ENCODE data around the gene LSM6. TPM values are rescaled to one million over a fixed set of nuclear protein-coding genes. Genes with fewer than 3 reads are reported as not detected.

Gene LSM6
- total and polyA plus RNA-seq, 12 donors: 10.7 to 49.4 (median 25.7) TPM

- Histone ChIP-seq H3K4me3 (no peak overlapping the region), H3K9me3 (replicated peaks in 1 of 3) (no peaks in the 10 kb centered on the region), H3K36me3 (replicated peaks in 1 of 2) (no peaks in the 10 kb centered on the region), H3K27me3 (no peaks in the 10 kb centered on the region), H3K4me1 (replicated peaks in 1 of 2) (no peaks in the 10 kb centered on the region), H3K27ac (no peak overlapping the region)
- DNase-seq: no peak
- intact Hi-C loops (cut with DNase I): no loop called here
- no peak for TF ChIP-seq POLR2A (IDR thresholded peaks at IDR 0.05)
- TF ChIP-seq, protein P1, sequence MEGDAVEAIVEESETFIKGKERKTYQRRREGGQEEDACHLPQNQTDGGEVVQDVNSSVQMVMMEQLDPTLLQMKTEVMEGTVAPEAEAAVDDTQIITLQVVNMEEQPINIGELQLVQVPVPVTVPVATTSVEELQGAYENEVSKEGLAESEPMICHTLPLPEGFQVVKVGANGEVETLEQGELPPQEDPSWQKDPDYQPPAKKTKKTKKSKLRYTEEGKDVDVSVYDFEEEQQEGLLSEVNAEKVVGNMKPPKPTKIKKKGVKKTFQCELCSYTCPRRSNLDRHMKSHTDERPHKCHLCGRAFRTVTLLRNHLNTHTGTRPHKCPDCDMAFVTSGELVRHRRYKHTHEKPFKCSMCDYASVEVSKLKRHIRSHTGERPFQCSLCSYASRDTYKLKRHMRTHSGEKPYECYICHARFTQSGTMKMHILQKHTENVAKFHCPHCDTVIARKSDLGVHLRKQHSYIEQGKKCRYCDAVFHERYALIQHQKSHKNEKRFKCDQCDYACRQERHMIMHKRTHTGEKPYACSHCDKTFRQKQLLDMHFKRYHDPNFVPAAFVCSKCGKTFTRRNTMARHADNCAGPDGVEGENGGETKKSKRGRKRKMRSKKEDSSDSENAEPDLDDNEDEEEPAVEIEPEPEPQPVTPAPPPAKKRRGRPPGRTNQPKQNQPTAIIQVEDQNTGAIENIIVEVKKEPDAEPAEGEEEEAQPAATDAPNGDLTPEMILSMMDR (IDR thresholded peaks at IDR 0.05): no peak
- WGBS, 4 donors: 85 to 100% (median 93%) methylated on average over 2 of the region's 2 CpGs
These were observed 39.6 kb upstream of the LSM6 start for GRCh38 chr4:146135941-146136340.

DNA sequence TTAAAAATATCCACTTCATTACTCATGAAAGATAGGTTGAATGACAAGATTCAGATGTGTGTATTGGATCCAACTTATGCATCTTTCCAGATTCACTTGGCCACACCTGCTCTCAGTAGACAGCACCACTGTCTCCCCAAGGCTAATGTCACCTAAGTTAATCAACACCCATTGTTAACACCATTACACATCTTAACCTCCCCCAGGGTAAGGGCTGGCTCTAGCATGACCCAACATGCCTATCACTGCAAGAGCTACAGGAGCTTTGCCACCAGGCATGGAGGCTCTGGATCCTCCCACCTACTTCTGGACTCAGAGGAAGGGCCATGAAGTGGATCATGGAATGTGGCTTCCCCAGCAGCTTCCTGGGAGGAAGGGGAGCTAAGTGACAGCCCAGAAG, 32.8 kb upstream of the LSM6 start:
- Histone ChIP-seq H3K4me3 (no peak overlapping the region), H3K27me3 (no peaks in the 10 kb centered on the region), H3K9me3 (replicated peaks in 1 of 3) (no peaks in the 10 kb centered on the region), H3K27ac (no peak overlapping the region), H3K4me1 (replicated peaks in 1 of 2) (no peaks in the 10 kb centered on the region), H3K36me3 (replicated peaks in 1 of 2) (no peaks in the 10 kb centered on the region)
- no peak for DNase-seq
- intact Hi-C loops (cut with DNase I): no loop called here
- TF ChIP-seq, protein P1 (IDR thresholded peaks at IDR 0.05): no peak
- no peak for TF ChIP-seq POLR2A (IDR thresholded peaks at IDR 0.05)

- intact Hi-C loops (cut with DNase I): no loop called here
- TF ChIP-seq, protein P1 (IDR thresholded peaks at IDR 0.05): no peak
- no peak for TF ChIP-seq POLR2A (IDR thresholded peaks at IDR 0.05)
- Histone ChIP-seq H3K4me3 (no peak overlapping the region), H3K4me1 (replicated peaks in 1 of 2) (no peaks in the 10 kb centered on the region), H3K27ac (no peak overlapping the region), H3K9me3 (replicated peaks in 1 of 3) (no peaks in the 10 kb centered on the region), H3K27me3 (no peaks in the 10 kb centered on the region), H3K36me3 (replicated peaks in 1 of 2) (no peaks in the 10 kb centered on the region)
- DNase-seq: no peak
- 79 to 97% (median 82%) methylated on average over 3 of the region's 3 CpGs for WGBS, 4 donors
These were observed 31.6 kb upstream of the LSM6 start for GRCh38 chr4:146143888-146144287.

DNA sequence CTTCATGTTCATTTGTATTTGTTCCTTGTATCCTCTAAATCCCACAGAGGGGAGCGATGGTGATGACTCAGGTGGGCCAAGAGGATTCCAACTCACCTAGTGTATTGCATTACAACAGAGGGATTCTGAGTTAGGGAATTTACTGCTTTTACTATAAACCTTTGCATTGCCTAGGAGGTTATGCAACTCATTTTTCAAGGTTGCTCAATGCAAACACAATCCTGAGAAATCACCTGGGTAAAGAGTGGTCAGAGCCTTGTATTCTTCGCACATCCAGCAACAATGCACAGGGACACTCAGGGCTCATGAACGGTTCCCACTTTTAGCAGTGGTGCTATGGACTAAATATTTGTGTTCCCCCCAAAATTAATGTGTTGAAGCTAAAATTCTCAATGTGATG, 28.6 kb upstream of the LSM6 start:
- DNase-seq: no peak
- no peak for TF ChIP-seq POLR2A (IDR thresholded peaks at IDR 0.05)
- TF ChIP-seq, protein P1 (IDR thresholded peaks at IDR 0.05): no peak
- no peaks in the 10 kb centered on the region for H3K27me3 ChIP-seq
- intact Hi-C loops (cut with DNase I): no loop called here
- WGBS, 4 donors: 89 to 96% (median 94%) methylated on average over 3 of the region's 3 CpGs
- no peak overlapping the region for H3K4me3 ChIP-seq
- H3K36me3 ChIP-seq (replicated peaks in 1 of 2): no peaks in the 10 kb centered on the region
- H3K4me1 ChIP-seq (replicated peaks in 1 of 2): no peaks in the 10 kb centered on the region
- no peaks in the 10 kb centered on the region for H3K9me3 ChIP-seq (replicated peaks in 1 of 3)
- no peak overlapping the region for H3K27ac ChIP-seq
